GM23248 (cell line): ENCODE measurements around the gene ERICH3. TPM values are rescaled to one million over a fixed set of nuclear protein-coding genes. Genes with fewer than 3 reads are reported as not detected.

Source experiments
- DNase-seq: peaks from one replicate; pipeline ENCODE4 v3.0.0-alpha.2; 2015
- H2AFZ ChIP-seq: fragments of 200-600 bp; sonication (generic); 2 replicates; pipeline ENCODE4 v1.6.1; 2016; ENCODE audit warnings: antibody characterized with exemption
- H3F3A ChIP-seq: fragments of 200-600 bp; sonication (generic); 2 replicates; pipeline ENCODE4 v1.6.1; 2016; ENCODE audit warnings: mild to moderate bottlenecking, antibody characterized with exemption, mixed run types; ENCODE audit not compliant: insufficient read depth
- H3K27ac ChIP-seq: fragments of 200-600 bp; sonication (generic); 2 replicates; pipeline ENCODE4 v1.5.1; 2016; ENCODE audit warnings: mild to moderate bottlenecking
- H3K27me3 ChIP-seq: fragments of 200-600 bp; sonication (generic); replicated peaks from 2 replicates; pipeline ENCODE4 v1.6.1; 2016; ENCODE audit warnings: mild to moderate bottlenecking; ENCODE audit not compliant: insufficient read depth
- H3K36me3 ChIP-seq: fragments of 200-600 bp; sonication (generic); 2 replicates; pipeline ENCODE4 v1.6.1; 2016; ENCODE audit warnings: low read depth, mild to moderate bottlenecking
- H3K4me1 ChIP-seq: fragments of 200-600 bp; sonication (generic); 2 replicates; pipeline ENCODE4 v1.6.1; 2016; ENCODE audit warnings: mild to moderate bottlenecking; ENCODE audit not compliant: insufficient read depth
- H3K4me2 ChIP-seq: fragments of 200-600 bp; sonication (generic); one replicate; pipeline ENCODE4 v1.6.1; 2016; ENCODE audit warnings: mild to moderate bottlenecking; ENCODE audit not compliant: unreplicated experiment
- H3K4me3 ChIP-seq: fragments of 200-600 bp; sonication (generic); 2 replicates; pipeline ENCODE4 v1.5.1; 2016; ENCODE audit warnings: mild to moderate bottlenecking
- H3K79me2 ChIP-seq: fragments of 200-600 bp; sonication (generic); 2 replicates; pipeline ENCODE4 v1.6.1; 2016; ENCODE audit warnings: mild to moderate bottlenecking; ENCODE audit not compliant: insufficient read depth
- H3K9ac ChIP-seq: fragments of 200-600 bp; sonication (generic); 2 replicates; pipeline ENCODE4 v1.6.1; 2016; ENCODE audit warnings: mild to moderate bottlenecking
- H3K9me2 ChIP-seq: fragments of 200-600 bp; sonication (generic); 2 replicates; pipeline ENCODE4 v1.6.1; 2016; ENCODE audit warnings: mixed run types, mild to moderate bottlenecking, moderate library complexity; ENCODE audit not compliant: insufficient read depth
- H3K9me3 ChIP-seq: fragments of 200-600 bp; sonication (generic); one replicate; pipeline ENCODE4 v1.6.1; 2017; ENCODE audit warnings: low read depth
- H4K20me1 ChIP-seq: fragments of 200-600 bp; sonication (generic); 2 replicates; pipeline ENCODE4 v1.6.0; 2016; ENCODE audit not compliant: insufficient read depth
- EZH2 ChIP-seq: fragments of 200-600 bp; sonication (generic); IDR thresholded peaks from 2 replicates; pipeline ENCODE4 v1.6.1; 2018; ENCODE audit warnings: antibody characterized with exemption, mild to moderate bottlenecking; ENCODE audit not compliant: insufficient read depth, poor library complexity, severe bottlenecking
- EZH2phosphoT487 ChIP-seq: fragments of 200-600 bp; sonication (generic); IDR thresholded peaks from 2 replicates; pipeline ENCODE4 v1.6.1; 2018; ENCODE audit warnings: antibody characterized with exemption, moderate library complexity, mild to moderate bottlenecking, low read depth; ENCODE audit not compliant: insufficient read depth
- WGBS, 2 experiments: methylation state at CpG; one replicate each; pipeline ENCODE4 v1.1.6; 2015 to 2017; ENCODE audit warnings: low lambda C conversion rate in 2 of 2, low coverage in 1 of 2; ENCODE audit errors: missing lambda C conversion rate in 2 of 2; 5-methylcytosine and 5-hydroxymethylcytosine counted together
- in situ Hi-C: fragments of 300-500 bp; cut with MboI; formaldehyde crosslinking; loops from 2 replicates; pipeline ENCODE4 v1.15.0; 2020
- polyA plus RNA-seq: library from polyadenylated mRNA; unstranded; fragments of >200 nt; fragmentation: Nextera tagmentation; extraction: Ambion mirVana; gene quantifications from 2 replicates; pipeline ENCODE4 v1.2.1, GENCODE V29; 2016
- total RNA-seq: library from RNA; depleted of rRNA; stranded (reverse); fragments of >200 nt; shearing (Covaris generic); gene quantifications from 2 replicates; pipeline ENCODE4 v1.2.3, GENCODE V29; 2014

ERICH3 gene
- total and polyA plus RNA-seq, 2 experiments from 2014 or later = not detected

DNA sequence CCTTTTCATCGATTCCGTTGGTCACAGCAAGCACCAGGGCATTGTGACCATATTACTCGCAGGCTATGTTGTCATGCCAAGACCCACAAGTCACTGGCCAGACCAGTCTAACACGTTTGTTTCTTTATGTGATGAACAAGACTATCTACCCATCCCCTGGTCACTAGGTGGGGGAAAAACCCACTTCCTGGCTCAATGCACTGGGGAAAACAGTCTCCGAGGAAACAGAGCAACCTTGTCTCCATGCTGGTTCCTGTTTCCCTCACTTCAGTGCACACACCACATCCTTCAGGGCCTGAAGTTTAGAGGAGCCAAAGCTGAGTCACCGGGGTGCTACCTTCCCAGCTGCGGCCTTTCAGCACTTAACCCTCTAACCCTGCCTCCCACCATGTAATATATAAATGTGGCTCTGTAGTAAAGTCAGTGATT, 20.9 kb downstream of the ERICH3 start:
- in situ Hi-C loops = no loop called here
- Histone ChIP-seq H3K27ac (peak overlapping the region; percentile 54), H3K4me1 (peaks cover 27% of the 10 kb centered on the region), H3K9me2 (no peaks in the 10 kb centered on the region), H2AFZ (peak overlapping the region; percentile 38; the same call in 1 of the 2 replicates), H3K4me3 (no peak overlapping the region), H3K4me2 (peak overlapping the region; percentile 51), H4K20me1 (no peaks in the 10 kb centered on the region), H3K9ac (no peak overlapping the region), H3K27me3 (0 out of 2 replicates have a peak, but pooled peaks cover 4% of the 10 kb centered on the region), H3K9me3 (no peaks in the 10 kb centered on the region), H3K36me3 (no peaks in the 10 kb centered on the region), H3K79me2 (no peaks in the 10 kb centered on the region), H3F3A (peaks cover 20% of the 10 kb centered on the region; the same call in 1 of the 2 replicates)
- TF ChIP-seq EZH2phosphoT487 (no peak), EZH2 (no peak)
- peak; percentile 88 for DNase-seq
- WGBS, 2 experiments = 27 to 29% methylated on average over 7 of the region's 7 CpGs

GRCh38 chr1:74650561-74650960, 23.0 kb downstream of the ERICH3 start:
- Histone ChIP-seq H3F3A (peaks cover 20% of the 10 kb centered on the region; the same call in 1 of the 2 replicates), H3K4me1 (peaks cover 27% of the 10 kb centered on the region), H3K27ac (no peak overlapping the region), H3K36me3 (no peaks in the 10 kb centered on the region), H2AFZ (no peak overlapping the region), H4K20me1 (no peaks in the 10 kb centered on the region), H3K9me3 (no peaks in the 10 kb centered on the region), H3K9me2 (no peaks in the 10 kb centered on the region), H3K9ac (no peak overlapping the region), H3K79me2 (no peaks in the 10 kb centered on the region), H3K27me3 (no peaks in the 10 kb centered on the region), H3K4me3 (no peak overlapping the region), H3K4me2 (no peak overlapping the region)
- TF ChIP-seq EZH2 (no peak), EZH2phosphoT487 (no peak)
- WGBS, 2 experiments = 9 to 16% methylated on average over 4 of the region's 4 CpGs
- in situ Hi-C loops = no loop called here
- DNase-seq = peak; percentile 16

DNA sequence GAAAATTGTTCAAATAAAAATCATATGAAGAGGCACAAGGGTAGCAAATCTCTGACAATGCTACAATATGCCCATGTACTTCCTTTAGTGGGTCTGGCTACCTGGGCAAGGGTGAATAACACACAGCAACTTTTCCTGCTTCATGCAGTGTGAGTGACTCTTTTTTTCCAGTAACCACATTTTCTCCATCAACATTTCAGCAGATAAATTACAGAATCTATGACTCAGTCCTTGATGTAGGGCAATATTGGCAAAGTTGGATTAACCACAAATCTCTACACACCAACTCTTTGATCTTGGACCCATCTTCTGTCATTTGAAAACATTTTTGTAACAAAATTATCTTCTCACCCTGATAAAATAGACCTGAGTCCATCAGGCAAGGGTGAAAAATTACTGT, 31.7 kb downstream of the ERICH3 start:
- Histone ChIP-seq H3K4me1 (peaks cover 12% of the 10 kb centered on the region; the same call in 1 of the 2 replicates), H3K27ac (no peak overlapping the region), H3K4me2 (no peak overlapping the region), H3K4me3 (no peak overlapping the region), H3K36me3 (no peaks in the 10 kb centered on the region), H3K27me3 (no peaks in the 10 kb centered on the region), H3K9ac (no peak overlapping the region), H3F3A (no peaks in the 10 kb centered on the region), H4K20me1 (no peaks in the 10 kb centered on the region), H3K79me2 (no peaks in the 10 kb centered on the region), H3K9me2 (no peaks in the 10 kb centered on the region), H2AFZ (no peak overlapping the region), H3K9me3 (no peaks in the 10 kb centered on the region)
- in situ Hi-C loops = no loop called here
- TF ChIP-seq EZH2phosphoT487 (no peak), EZH2 (no peak)
- DNase-seq = peak; percentile 41

DNA sequence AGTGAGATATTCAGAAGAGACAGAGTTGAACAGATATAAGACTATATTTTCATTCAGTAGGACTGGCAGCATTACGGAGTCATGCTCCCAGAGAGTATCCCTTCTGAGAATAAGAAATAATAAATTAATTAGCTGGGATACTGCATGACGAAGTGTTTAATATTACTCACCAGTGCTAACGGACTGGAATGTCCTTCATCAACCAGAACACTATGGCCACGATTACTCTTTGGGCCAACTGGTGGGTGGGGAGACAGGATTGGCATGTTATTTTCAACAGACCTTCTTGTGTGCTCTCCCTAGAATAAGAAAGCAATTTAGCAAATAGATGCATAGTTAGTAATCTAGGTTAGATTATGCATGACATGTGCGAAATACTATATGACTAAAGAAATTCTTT, 32.4 kb downstream of the ERICH3 start:
- 28 to 32% methylated on average over 5 of the region's 5 CpGs for WGBS, 2 experiments
- Histone ChIP-seq H2AFZ (no peak overlapping the region), H3K27ac (no peak overlapping the region), H3K9me2 (no peaks in the 10 kb centered on the region), H3K4me1 (peaks cover 12% of the 10 kb centered on the region; the same call in 1 of the 2 replicates), H3F3A (no peaks in the 10 kb centered on the region), H3K9ac (no peak overlapping the region), H3K4me3 (no peak overlapping the region), H3K4me2 (no peak overlapping the region), H3K9me3 (no peaks in the 10 kb centered on the region), H4K20me1 (no peaks in the 10 kb centered on the region), H3K36me3 (no peaks in the 10 kb centered on the region), H3K79me2 (no peaks in the 10 kb centered on the region), H3K27me3 (no peaks in the 10 kb centered on the region)
- in situ Hi-C loops = no loop called here
- TF ChIP-seq EZH2phosphoT487 (no peak), EZH2 (no peak)
- DNase-seq = peak; percentile 34

DNA sequence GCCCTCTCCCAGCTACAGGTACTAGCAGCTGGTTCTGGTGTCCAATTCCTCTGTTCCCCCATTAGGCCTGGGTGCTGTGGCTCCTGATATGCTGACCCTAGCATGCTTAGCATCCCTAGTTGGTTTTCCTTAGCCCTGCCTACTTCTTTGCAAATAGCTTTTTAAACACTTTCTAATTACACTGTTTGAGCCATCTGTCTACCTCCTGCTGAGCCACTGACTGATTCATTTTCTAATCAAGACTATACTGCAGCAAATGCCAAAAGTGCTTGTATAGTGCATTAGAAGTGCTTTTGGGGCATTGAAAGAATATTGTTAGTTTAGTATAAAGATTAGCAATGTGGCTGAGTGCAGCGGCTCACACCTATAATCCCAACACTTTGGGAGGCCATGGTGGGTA, 36.3 kb downstream of the ERICH3 start:
- H3K79me2 ChIP-seq = no peaks in the 10 kb centered on the region
- in situ Hi-C loops = no loop called here
- DNase-seq = no peak

More for the DNA sequence above, 36.3 kb downstream of the ERICH3 start:
- H3K4me1 ChIP-seq = peaks cover 12% of the 10 kb centered on the region; the same call in 1 of the 2 replicates
- WGBS, 2 experiments = 50% methylated on average over 1 of the region's 1 CpG
- H3K36me3 ChIP-seq = no peaks in the 10 kb centered on the region
- H3K4me3 ChIP-seq = no peak overlapping the region
- H4K20me1 ChIP-seq = no peaks in the 10 kb centered on the region
- H2AFZ ChIP-seq = no peak overlapping the region
- H3K27ac ChIP-seq = no peak overlapping the region
- H3F3A ChIP-seq = no peaks in the 10 kb centered on the region
- TF ChIP-seq EZH2phosphoT487 = no peak
- TF ChIP-seq EZH2 = no peak
- H3K9me2 ChIP-seq = no peaks in the 10 kb centered on the region
- H3K9ac ChIP-seq = no peak overlapping the region
- no peak overlapping the region for H3K4me2 ChIP-seq
- no peaks in the 10 kb centered on the region for H3K9me3 ChIP-seq
- H3K27me3 ChIP-seq = peaks cover 8% of the 10 kb centered on the region; the same call in 1 of the 2 replicates
